ENCODE data around the gene KRT35. TPM values are rescaled to one million over a fixed set of nuclear protein-coding genes. Genes with fewer than 3 reads are reported as not detected.

Gene KRT35
- total and polyA plus RNA-seq, 2 of the 13 experiments (the other 11 are each of a cell fraction or from before 2014, with no cell fraction given), result not detected

GRCh38 chr17:41466988-41467387 lies 14.0 kb downstream of the KRT35 start, which contains the start of gene KRT32:
KRT32 (minus strand) TSS chr17:41467386; CDS start chr17:41467325, 61 bp downstream.
- no TSS peak for BruUV-seq (replicated peaks)
- Histone ChIP-seq H3K27me3 (ENCODE audit: control insufficient read depth in 1 of 2, insufficient read depth in 2 of 2, low read length in 2 of 2) (peaks cover 2 to 43% of the 10 kb centered on the region in 2 experiments; a peak in 3 of 5 replicates), H3K79me2 (ENCODE audit: insufficient read depth, low read length) (no peaks in the 10 kb centered on the region), H3K27ac (ENCODE audit: extremely low read length, insufficient read depth, low read length) (no peak within 1 kb of the TSS), H2AFZ (ENCODE audit: low read length) (no peak within 1 kb of the TSS), H3K4me3 (replicated peaks in 1 of 3; ENCODE audit: insufficient read depth in 1 of 3, low read depth in 2 of 3, low read length in 3 of 3) (no peak within 1 kb of the TSS), H4K20me1 (ENCODE audit: insufficient read depth, low read length) (no peaks in the 10 kb centered on the region), H3K9ac (ENCODE audit: insufficient read depth, low read depth, low read length) (no peak within 1 kb of the TSS), H3K4me2 (ENCODE audit: low read depth, low read length) (no peak within 1 kb of the TSS), H3K36me3 (replicated peaks in 1 of 2; ENCODE audit: control insufficient read depth in 1 of 2, insufficient read depth in 2 of 2, low read length in 2 of 2) (no peaks in the 10 kb centered on the region), H3K4me1 (ENCODE audit: insufficient read depth, low read length) (no peaks in the 10 kb centered on the region), H3K9me3 (ENCODE audit: low read length) (no peaks in the 10 kb centered on the region)
- intact Hi-C loops (cut with micrococcal nuclease; ENCODE audit: unreplicated experiment), result no loop called here
- ChIA-PET POLR2A (no interaction called here), CTCF (ENCODE audit: low intra/inter-chr PET ratio, low total read pairs) (no interaction called here)
- 35% methylated on average over 9 of the region's 14 CpGs for WGBS (ENCODE audit: low lambda C conversion rate)
- TF ChIP-seq SIN3B (IDR thresholded peaks at IDR 0.05; ENCODE audit: low read length), result no peak
- no peak for TF ChIP-seq ZNF432 (CRISPR knock-in tag; IDR thresholded peaks at IDR 0.05; ENCODE audit: borderline replicate concordance)
- no peak for TF ChIP-seq MIXL1 (CRISPR knock-in tag; IDR thresholded peaks at IDR 0.05)
- TF ChIP-seq ZNF407 (CRISPR knock-in tag; IDR thresholded peaks at IDR 0.05; ENCODE audit: not compliant biosample characterization), result no peak
- no peak for TF ChIP-seq STAG1 (CRISPR knock-in tag; IDR thresholded peaks at IDR 0.05)
- no peak for ATAC-seq
- FAIRE-seq, result no peak
- no peak for DNase-seq (ENCODE audit: low spot score)
- in situ Hi-C loops (cut with HindIII; ENCODE audit: extremely low pct_ligation_motif_present, low pct_unique_long_range_greater_than_20kb), result no loop called here
